Loucy (cell line): ENCODE measurements around the gene TRNT1.

Source experiments
- EZH2phosphoT487 ChIP-seq: fragments of 200-600 bp; IDR thresholded peaks from 2 replicates; pipeline ENCODE4 v1.6.1; 2018; ENCODE audit warnings: antibody characterized with exemption, mild to moderate bottlenecking, moderate library complexity, borderline replicate concordance
- TF ChIP-seq, protein P1 (sequence below): fragments of 200-600 bp; sonication (generic); conservative IDR thresholded peaks from 2 replicates; pipeline ENCODE4 v1.5.1; 2014; ENCODE audit warnings: mild to moderate bottlenecking, antibody characterized with exemption, low read length

DNA sequence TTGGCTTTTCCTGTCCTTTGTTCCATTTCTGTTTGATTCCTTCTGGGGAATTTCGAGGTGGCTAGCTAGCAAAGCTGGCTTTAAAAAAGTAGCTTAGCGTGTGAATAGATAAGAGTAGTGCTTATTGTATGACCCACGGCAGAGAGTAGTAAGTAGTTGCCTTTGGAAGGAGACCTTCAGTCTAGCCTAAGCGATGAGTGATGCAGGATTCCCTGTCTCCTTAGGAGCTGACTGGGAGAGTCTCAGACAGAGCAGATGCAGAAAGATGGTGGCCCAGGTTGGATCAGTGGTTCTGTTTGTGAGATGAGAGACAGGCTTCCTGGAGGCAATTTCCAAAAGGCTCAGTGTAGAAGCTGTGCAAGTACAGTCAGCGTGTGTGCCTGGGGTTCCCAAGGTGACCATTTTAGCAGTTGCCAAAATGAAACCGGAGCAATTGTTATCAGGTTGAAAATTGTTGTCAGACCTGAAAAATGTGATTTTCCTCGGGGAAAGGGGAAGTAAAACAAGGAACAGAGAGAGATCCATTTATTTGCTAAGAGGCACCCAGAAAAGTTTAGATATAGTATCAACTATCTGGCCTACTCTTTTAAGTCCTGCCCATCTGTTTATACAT lies 15.9 kb upstream of the TRNT1 start:
- TF ChIP-seq, protein P1, sequence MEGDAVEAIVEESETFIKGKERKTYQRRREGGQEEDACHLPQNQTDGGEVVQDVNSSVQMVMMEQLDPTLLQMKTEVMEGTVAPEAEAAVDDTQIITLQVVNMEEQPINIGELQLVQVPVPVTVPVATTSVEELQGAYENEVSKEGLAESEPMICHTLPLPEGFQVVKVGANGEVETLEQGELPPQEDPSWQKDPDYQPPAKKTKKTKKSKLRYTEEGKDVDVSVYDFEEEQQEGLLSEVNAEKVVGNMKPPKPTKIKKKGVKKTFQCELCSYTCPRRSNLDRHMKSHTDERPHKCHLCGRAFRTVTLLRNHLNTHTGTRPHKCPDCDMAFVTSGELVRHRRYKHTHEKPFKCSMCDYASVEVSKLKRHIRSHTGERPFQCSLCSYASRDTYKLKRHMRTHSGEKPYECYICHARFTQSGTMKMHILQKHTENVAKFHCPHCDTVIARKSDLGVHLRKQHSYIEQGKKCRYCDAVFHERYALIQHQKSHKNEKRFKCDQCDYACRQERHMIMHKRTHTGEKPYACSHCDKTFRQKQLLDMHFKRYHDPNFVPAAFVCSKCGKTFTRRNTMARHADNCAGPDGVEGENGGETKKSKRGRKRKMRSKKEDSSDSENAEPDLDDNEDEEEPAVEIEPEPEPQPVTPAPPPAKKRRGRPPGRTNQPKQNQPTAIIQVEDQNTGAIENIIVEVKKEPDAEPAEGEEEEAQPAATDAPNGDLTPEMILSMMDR: no peak
- no peak for TF ChIP-seq EZH2phosphoT487
